Left ventricle myocardium inferior (tissue), 1 donor: Measurements from ENCODE around the gene ZNF792. TPM values are rescaled to one million over a fixed set of nuclear protein-coding genes. Genes with fewer than 3 reads are reported as not detected.
"Not testable (repeated sequence)": the region's sequence is repeated elsewhere in the genome, so short reads cannot be mapped to it uniquely, and the experiment has no call there.

Experiments used
- DNase-seq: peaks from one replicate; pipeline ENCODE4 v3.0.0-alpha.2; 2020
- H3K27ac ChIP-seq: fragments of 200-600 bp; replicated peaks from 2 replicates; pipeline ENCODE4 v1.8.0; 2021
- H3K27me3 ChIP-seq: fragments of 200-600 bp; 2 replicates; pipeline ENCODE4 v1.8.0; 2021; ENCODE audit warnings: low read depth
- H3K36me3 ChIP-seq: fragments of 200-600 bp; 2 replicates; pipeline ENCODE4 v1.8.0; 2021
- H3K4me1 ChIP-seq: fragments of 200-600 bp; 2 replicates; pipeline ENCODE4 v1.8.0; 2021
- H3K4me3 ChIP-seq: fragments of 200-600 bp; 2 replicates; pipeline ENCODE4 v1.8.0; 2021; ENCODE audit warnings: mild to moderate bottlenecking, moderate library complexity
- H3K9me3 ChIP-seq: fragments of 200-600 bp; replicated peaks from 2 replicates; pipeline ENCODE4 v1.8.0; 2021
- CTCF ChIP-seq: fragments of 200-600 bp; IDR thresholded peaks from 2 replicates; pipeline ENCODE4 v1.8.0; 2021; ENCODE audit warnings: antibody characterized with exemption, mild to moderate bottlenecking, borderline replicate concordance
- intact Hi-C: fragments of 100-400 bp; cut with micrococcal nuclease; formaldehyde crosslinking; loops from one replicate; pipeline ENCODE4 v1.11.0; 2022
- total RNA-seq: library from RNA; stranded (reverse); fragmentation: NEBNext Ultra II Directional; extraction: Animal tissue kit (Norgen Biotek cat#: 25700); gene quantifications from one replicate; pipeline ENCODE4 v1.2.1, GENCODE V29; 2021
- donor health status: DM: no; HTN: yes; CAD: no; lungs with severe emphysema.

ZNF792 gene
- total RNA-seq, 1 donor from 2014 or later = 3.2 TPM

GRCh38 chr19:34936184-34936583, 27.8 kb downstream of the ZNF792 start:
- H3K27ac ChIP-seq = no peak overlapping the region
- H3K36me3 ChIP-seq = peaks cover 96% of the 10 kb centered on the region
- no peak overlapping the region for H3K4me3 ChIP-seq
- peaks cover 14% of the 10 kb centered on the region for H3K9me3 ChIP-seq
- intact Hi-C loops = no loop called here
- TF ChIP-seq CTCF = no peak
- H3K4me1 ChIP-seq = no peaks in the 10 kb centered on the region
- no peak for DNase-seq
- no peaks in the 10 kb centered on the region for H3K27me3 ChIP-seq

GRCh38 chr19:34932494-34932893, 31.5 kb downstream of the ZNF792 start:
- no peak for TF ChIP-seq CTCF
- intact Hi-C loops = no loop called here
- no peak overlapping the region for H3K27ac ChIP-seq
- no peak overlapping the region for H3K4me3 ChIP-seq
- no peak for DNase-seq
- peaks cover 9% of the 10 kb centered on the region for H3K4me1 ChIP-seq
- H3K27me3 ChIP-seq = no peaks in the 10 kb centered on the region
- H3K36me3 ChIP-seq = peaks cover 76% of the 10 kb centered on the region
- H3K9me3 ChIP-seq = no peaks in the 10 kb centered on the region

GRCh38 chr19:34926685-34927375, 37.2 kb downstream of the ZNF792 start, which contains the start of gene ZNF30:
ZNF30 (plus strand) TSS chr19:34926903; CDS start chr19:34929948, 3,045 bp downstream.
- peaks cover 21% of the 10 kb centered on the region for H3K4me1 ChIP-seq
- intact Hi-C loops = no loop called here
- H3K27me3 ChIP-seq = no peaks in the 10 kb centered on the region
- peaks cover 19% of the 10 kb centered on the region for H3K36me3 ChIP-seq
- H3K9me3 ChIP-seq = no peaks in the 10 kb centered on the region
- H3K4me3 ChIP-seq = peak within 1 kb of the TSS; percentile 74
- peak; percentile 94 for DNase-seq
- peak within 1 kb of the TSS; percentile 89 for H3K27ac ChIP-seq
- peak; percentile 28 for TF ChIP-seq CTCF

GRCh38 chr19:34926361-34926684, 37.7 kb downstream of the ZNF792 start:
- Histone ChIP-seq H3K4me1 (peaks cover 21% of the 10 kb centered on the region), H3K36me3 (peaks cover 14% of the 10 kb centered on the region), H3K27me3 (no peaks in the 10 kb centered on the region), H3K27ac (peak overlapping the region; percentile 89), H3K9me3 (no peaks in the 10 kb centered on the region), H3K4me3 (peak overlapping the region; percentile 74)
- intact Hi-C loops = no loop called here
- DNase-seq = no peak
- no peak for TF ChIP-seq CTCF

GRCh38 chr19:34925278-34925855, 38.7 kb downstream of the ZNF792 start:
- intact Hi-C loops = no loop called here
- no peak for DNase-seq
- no peaks in the 10 kb centered on the region for H3K9me3 ChIP-seq
- no peaks in the 10 kb centered on the region for H3K27me3 ChIP-seq
- peaks cover 21% of the 10 kb centered on the region for H3K4me1 ChIP-seq
- no peak overlapping the region for H3K4me3 ChIP-seq
- H3K36me3 ChIP-seq = peaks cover 4% of the 10 kb centered on the region
- no peak for TF ChIP-seq CTCF
- H3K27ac ChIP-seq = no peak overlapping the region

GRCh38 chr19:34920090-34920786, 43.8 kb downstream of the ZNF792 start:
- H3K4me3 ChIP-seq, H3K36me3 ChIP-seq, DNase-seq, H3K27ac ChIP-seq, H3K4me1 ChIP-seq, intact Hi-C loops, H3K27me3 ChIP-seq: not testable (repeated sequence)
- H3K9me3 ChIP-seq = peaks cover 32% of the 10 kb centered on the region
